ENCODE measurements around the gene SAMD15.
A peak's percentile ranks its signal among the peaks of the same experiment; 100 is the strongest.

The SAMD15 gene

DNA sequence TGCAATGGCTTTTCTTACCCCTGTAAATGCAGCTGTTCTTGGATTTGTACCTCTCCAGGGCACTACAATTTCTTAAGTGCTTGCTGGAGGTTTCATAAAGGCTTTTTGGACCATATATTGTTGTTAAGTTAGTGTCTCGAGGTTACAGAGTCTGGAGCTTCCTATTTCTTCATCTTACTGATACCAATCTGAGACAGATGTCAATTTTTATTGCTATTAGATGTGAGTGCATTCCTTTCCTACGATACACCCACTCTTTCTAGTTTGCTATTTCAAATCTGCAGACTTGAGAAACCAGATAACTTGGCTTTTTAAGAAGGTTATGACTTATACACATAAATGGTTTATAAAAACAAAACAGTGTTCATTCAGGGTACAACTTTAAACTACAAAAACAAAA is 44.0 kb downstream of the SAMD15 start:
- Histone ChIP-seq H3K4me3 (ENCODE audit: low read length) (no peak overlapping the region), H3K27me3 (ENCODE audit: insufficient read depth, low read length) (no peaks in the 10 kb centered on the region), H3K27ac (ENCODE audit: low read length) (no peak overlapping the region), H3K9ac (ENCODE audit: low read depth, low read length) (no peak overlapping the region), H3K4me1 (ENCODE audit: insufficient read depth, low read length) (peaks cover 7% of the 10 kb centered on the region; the same call in 1 of the 2 replicates), H3K36me3 (ENCODE audit: insufficient read depth, low read depth, low read length) (peaks cover 31% of the 10 kb centered on the region), H3K9me3 (ENCODE audit: insufficient read depth, low read depth, low read length) (peaks cover 13% of the 10 kb centered on the region)

- Histone ChIP-seq H3K4me1 (ENCODE audit: insufficient read depth, low read length) (peaks cover 7% of the 10 kb centered on the region; the same call in 1 of the 2 replicates), H3K9me3 (ENCODE audit: insufficient read depth, low read depth, low read length) (peaks cover 13% of the 10 kb centered on the region), H3K27me3 (ENCODE audit: insufficient read depth, low read length) (no peaks in the 10 kb centered on the region), H3K27ac (ENCODE audit: low read length) (no peak within 1 kb of the TSS), H3K36me3 (ENCODE audit: insufficient read depth, low read depth, low read length) (peaks cover 53% of the 10 kb centered on the region), H3K9ac (ENCODE audit: low read depth, low read length) (no peak within 1 kb of the TSS), H3K4me3 (ENCODE audit: low read length) (no peak within 1 kb of the TSS)
Observed at GRCh38 chr14:77423423-77423822, 46.2 kb downstream of the SAMD15 start, which contains the start of gene NOXRED1. Gene NOXRED1 (minus strand): TSS chr14:77423523. CDS start chr14:77422889, 634 bp downstream.

- Histone ChIP-seq H3K4me3 (ENCODE audit: low read length) (peak overlapping the region; percentile 23), H3K4me1 (ENCODE audit: insufficient read depth, low read length) (peaks cover 7% of the 10 kb centered on the region; the same call in 1 of the 2 replicates), H3K27me3 (ENCODE audit: insufficient read depth, low read length) (no peaks in the 10 kb centered on the region), H3K27ac (ENCODE audit: low read length) (no peak overlapping the region), H3K9ac (ENCODE audit: low read depth, low read length) (no peak overlapping the region), H3K9me3 (ENCODE audit: insufficient read depth, low read depth, low read length) (peaks cover 2% of the 10 kb centered on the region; the same call in 1 of the 2 replicates), H3K36me3 (ENCODE audit: insufficient read depth, low read depth, low read length) (peaks cover 68% of the 10 kb centered on the region)
Observed at GRCh38 chr14:77424862-77425261, 47.7 kb downstream of the SAMD15 start.

- Histone ChIP-seq H3K27ac (ENCODE audit: low read length) (no peak overlapping the region), H3K36me3 (ENCODE audit: insufficient read depth, low read depth, low read length) (peaks cover 77% of the 10 kb centered on the region), H3K4me1 (ENCODE audit: insufficient read depth, low read length) (peaks cover 7% of the 10 kb centered on the region; the same call in 1 of the 2 replicates), H3K4me3 (ENCODE audit: low read length) (no peak overlapping the region), H3K9ac (ENCODE audit: low read depth, low read length) (no peak overlapping the region), H3K27me3 (ENCODE audit: insufficient read depth, low read length) (no peaks in the 10 kb centered on the region), H3K9me3 (ENCODE audit: insufficient read depth, low read depth, low read length) (no peaks in the 10 kb centered on the region)
Observed at GRCh38 chr14:77426396-77426795, 49.2 kb downstream of the SAMD15 start.

GRCh38 chr14:77436042-77436441 is 58.9 kb downstream of the SAMD15 start:
- Histone ChIP-seq H3K36me3 (ENCODE audit: insufficient read depth, low read depth, low read length) (peaks cover 58% of the 10 kb centered on the region), H3K27ac (ENCODE audit: low read length) (no peak overlapping the region), H3K9ac (ENCODE audit: low read depth, low read length) (no peak overlapping the region), H3K27me3 (ENCODE audit: insufficient read depth, low read length) (no peaks in the 10 kb centered on the region), H3K4me1 (ENCODE audit: insufficient read depth, low read length) (no peaks in the 10 kb centered on the region), H3K9me3 (ENCODE audit: insufficient read depth, low read depth, low read length) (no peaks in the 10 kb centered on the region), H3K4me3 (ENCODE audit: low read length) (no peak overlapping the region)

DNA sequence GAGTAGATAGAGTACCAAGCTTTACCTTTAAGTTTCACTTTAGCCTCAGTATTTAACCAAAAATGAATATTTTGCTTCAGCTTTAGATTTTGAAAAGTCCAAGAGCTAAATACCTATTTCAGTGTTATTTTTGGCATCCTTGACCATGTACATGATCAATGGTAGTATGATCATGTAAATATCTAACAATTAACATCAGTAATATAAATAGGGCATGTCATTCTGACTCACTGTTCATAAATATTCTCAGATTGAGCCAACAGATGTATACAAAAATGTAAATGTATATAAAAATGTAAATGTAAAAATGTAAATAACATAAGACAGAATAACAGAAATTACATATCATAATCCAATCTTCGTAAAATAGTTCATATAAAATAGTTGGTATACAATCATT is 61.4 kb downstream of the SAMD15 start:
- H3K27ac ChIP-seq (ENCODE audit: low read length) = no peak overlapping the region
- H3K36me3 ChIP-seq (ENCODE audit: insufficient read depth, low read depth, low read length) = peaks cover 69% of the 10 kb centered on the region
- H3K9me3 ChIP-seq (ENCODE audit: insufficient read depth, low read depth, low read length) = no peaks in the 10 kb centered on the region
- no peaks in the 10 kb centered on the region for H3K27me3 ChIP-seq (ENCODE audit: insufficient read depth, low read length)
- H3K4me3 ChIP-seq (ENCODE audit: low read length) = no peak overlapping the region
- H3K9ac ChIP-seq (ENCODE audit: low read depth, low read length) = no peak overlapping the region
- H3K4me1 ChIP-seq (ENCODE audit: insufficient read depth, low read length) = no peaks in the 10 kb centered on the region

DNA sequence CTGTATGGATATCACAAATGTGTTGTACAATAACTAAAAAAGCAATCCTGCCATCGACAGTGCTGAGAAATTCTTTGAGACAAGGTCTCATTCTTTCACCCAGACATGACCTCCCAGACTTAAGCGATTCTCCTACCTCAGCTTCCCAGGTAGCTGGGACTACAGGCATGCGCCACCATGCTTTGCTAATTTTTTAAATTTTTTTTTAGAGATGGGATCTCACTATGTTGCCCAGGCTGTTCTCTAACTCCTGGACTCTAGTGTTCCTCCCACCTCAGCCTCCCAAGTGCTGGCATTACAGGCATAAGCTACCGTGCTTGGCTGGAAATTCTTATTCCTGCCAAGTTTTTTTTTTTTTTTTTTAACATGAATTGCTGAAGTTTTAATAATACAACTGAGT is 62.7 kb downstream of the SAMD15 start:
- Histone ChIP-seq H3K4me3 (ENCODE audit: low read length) (no peak overlapping the region), H3K36me3 (ENCODE audit: insufficient read depth, low read depth, low read length) (peaks cover 65% of the 10 kb centered on the region), H3K4me1 (ENCODE audit: insufficient read depth, low read length) (no peaks in the 10 kb centered on the region), H3K27me3 (ENCODE audit: insufficient read depth, low read length) (no peaks in the 10 kb centered on the region), H3K9ac (ENCODE audit: low read depth, low read length) (no peak overlapping the region), H3K27ac (ENCODE audit: low read length) (no peak overlapping the region), H3K9me3 (ENCODE audit: insufficient read depth, low read depth, low read length) (no peaks in the 10 kb centered on the region)

All from iPS-20b (cell line).